Panc1 (cell line): ENCODE data around the gene UBFD1. TPM values are rescaled to one million over a fixed set of nuclear protein-coding genes. Genes with fewer than 3 reads are reported as not detected.

ENCODE experiments used
- ATAC-seq: fragments of 200-7000 bp; cut with Tn5 transposase; 2 replicates; pipeline ENCODE4 v1.9.1; 2020; ENCODE audit warnings: mild to moderate bottlenecking, moderate library complexity
- BruUV-seq: library from RNA; stranded (reverse); fragments of 400-500 nt; replicated peaks from 2 replicates; lab custom pipeline; 2021; lab: Mats Ljungman, UMichigan
- CTCF ChIA-PET: fragments of 300-600 bp; sonication (Branson Sonifier 250); formaldehyde crosslinking; loops from one replicate; lab custom pipeline; 2022; ENCODE audit warnings: antibody characterized with exemption; lab: Charles Lee
- POLR2A ChIA-PET: fragments of 300-600 bp; sonication (Branson Sonifier 250); formaldehyde crosslinking; loops from one replicate; lab custom pipeline; 2022; ENCODE audit warnings: antibody characterized with exemption; lab: Charles Lee
- DNase-seq: peaks from one replicate; pipeline ENCODE4 v3.0.0-alpha.2; 2010; ENCODE audit warnings: low read depth, low spot score
- H3K27ac ChIP-seq: 2 replicates; pipeline ENCODE4 v1.5.1; 2011; ENCODE audit warnings: mild to moderate bottlenecking, low read length, inconsistent platforms
- H3K27me3 ChIP-seq: fragments of 200-500 bp; sonication (Bioruptor generic); 2 replicates; pipeline ENCODE4 v1.6.0; 2014; ENCODE audit warnings: low read length, inconsistent platforms; ENCODE audit not compliant: control insufficient read depth, insufficient read depth
- H3K36me3 ChIP-seq: fragments of 200-500 bp; sonication (Bioruptor generic); 2 replicates; pipeline ENCODE4 v1.5.1; 2014; ENCODE audit warnings: inconsistent platforms, mild to moderate bottlenecking, low read length, moderate library complexity; ENCODE audit not compliant: control insufficient read depth, insufficient read depth
- H3K4me1 ChIP-seq: 2 replicates; pipeline ENCODE4 v1.5.1; 2011; ENCODE audit warnings: inconsistent platforms, mild to moderate bottlenecking, low read length, moderate library complexity; ENCODE audit not compliant: control insufficient read depth, insufficient read depth
- H3K4me3 ChIP-seq, 2 experiments: 2 replicates each; pipeline ENCODE4 v1.5.1; 2011 to 2012; ENCODE audit warnings: low read depth in 2 of 2, low read length in 2 of 2, mild to moderate bottlenecking in 2 of 2, inconsistent platforms in 1 of 2, moderate library complexity in 1 of 2
- H3K9me3 ChIP-seq: fragments of 200-500 bp; sonication (Bioruptor generic); 2 replicates; pipeline ENCODE4 v1.5.1; 2014; ENCODE audit warnings: low read depth, mild to moderate bottlenecking, inconsistent platforms, low read length, moderate library complexity; ENCODE audit not compliant: control insufficient read depth, insufficient read depth
- POLR2AphosphoS5 ChIP-seq: IDR thresholded peaks from 2 replicates; pipeline ENCODE4 v1.6.1; 2012; ENCODE audit warnings: mild to moderate bottlenecking, low read depth, low read length, moderate library complexity
- SIN3A ChIP-seq: IDR thresholded peaks from 2 replicates; pipeline ENCODE4 v1.6.1; 2012; ENCODE audit warnings: low read depth, mild to moderate bottlenecking, low read length, moderate library complexity, borderline replicate concordance; ENCODE audit not compliant: insufficient read depth
- TCF7L2 ChIP-seq: IDR thresholded peaks from 2 replicates; pipeline ENCODE4 v1.6.1; 2011; ENCODE audit warnings: mild to moderate bottlenecking, low read depth, low read length, inconsistent platforms
- in situ Hi-C: cut with HindIII; loops from 2 replicates; pipeline ENCODE4 v1.10.0; 2016; ENCODE audit warnings: low sequenced_read_pairs, low pct_unique_long_range_greater_than_20kb
- intact Hi-C: fragments of 100-400 bp; cut with micrococcal nuclease; formaldehyde crosslinking; loops from one replicate; pipeline ENCODE4 v1.10.0; 2022; ENCODE audit not compliant: unreplicated experiment
- total RNA-seq: library from RNA; stranded (reverse); gene quantifications from one replicate; pipeline ENCODE4 v1.2.1, GENCODE V29; 2021; ENCODE audit not compliant: unreplicated experiment
- TF ChIP-seq, protein P1 (sequence below): fragments of 450-650 bp; IDR thresholded peaks from 2 replicates; pipeline ENCODE4 v1.5.1; 2017; ENCODE audit warnings: mild to moderate bottlenecking
- TF ChIP-seq, protein P2 (sequence below), 2 experiments: IDR thresholded peaks; 2 replicates each; pipeline ENCODE4 v1.6.1; 2011 to 2012; ENCODE audit warnings: low read depth in 2 of 2, control low read depth in 1 of 2, low read length in 1 of 2, mild to moderate bottlenecking in 1 of 2, moderate library complexity in 1 of 2; ENCODE audit not compliant: insufficient read depth in 1 of 2

UBFD1 gene
- total RNA-seq, 1 experiment from 2014 or later: 102 TPM

DNA sequence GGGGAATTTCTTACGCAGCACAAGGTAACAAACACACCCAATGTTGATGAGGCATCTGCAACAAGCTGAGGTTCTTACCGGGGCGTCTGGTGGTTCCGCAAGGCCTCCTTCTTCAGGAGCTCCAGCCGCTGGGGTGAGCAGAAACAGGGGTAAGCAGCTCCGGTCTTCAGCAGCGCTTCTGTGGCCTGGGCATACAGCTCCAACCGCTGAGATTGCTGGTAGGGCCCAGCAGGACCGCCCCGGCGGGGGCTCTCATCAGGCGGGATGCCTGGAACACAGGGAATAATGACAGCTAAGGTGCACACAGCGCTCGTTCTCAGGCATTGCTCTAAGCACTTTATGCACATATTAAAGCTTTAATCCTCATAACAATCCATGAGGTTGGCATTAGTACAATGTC is 13.1 kb upstream of the UBFD1 start:
- Histone ChIP-seq H3K27ac (no peak overlapping the region), H3K4me3 (no peak overlapping the region), H3K27me3 (no peaks in the 10 kb centered on the region), H3K36me3 (peaks cover 19% of the 10 kb centered on the region), H3K9me3 (no peaks in the 10 kb centered on the region), H3K4me1 (no peaks in the 10 kb centered on the region)
- intact Hi-C loops (no loop called here), in situ Hi-C loops (no loop called here)
- ATAC-seq: no peak
- DNase-seq: no peak
- no peak for TF ChIP-seq POLR2AphosphoS5
- TF ChIP-seq SIN3A: no peak
- TF ChIP-seq TCF7L2: no peak
- TF ChIP-seq, protein P1, sequence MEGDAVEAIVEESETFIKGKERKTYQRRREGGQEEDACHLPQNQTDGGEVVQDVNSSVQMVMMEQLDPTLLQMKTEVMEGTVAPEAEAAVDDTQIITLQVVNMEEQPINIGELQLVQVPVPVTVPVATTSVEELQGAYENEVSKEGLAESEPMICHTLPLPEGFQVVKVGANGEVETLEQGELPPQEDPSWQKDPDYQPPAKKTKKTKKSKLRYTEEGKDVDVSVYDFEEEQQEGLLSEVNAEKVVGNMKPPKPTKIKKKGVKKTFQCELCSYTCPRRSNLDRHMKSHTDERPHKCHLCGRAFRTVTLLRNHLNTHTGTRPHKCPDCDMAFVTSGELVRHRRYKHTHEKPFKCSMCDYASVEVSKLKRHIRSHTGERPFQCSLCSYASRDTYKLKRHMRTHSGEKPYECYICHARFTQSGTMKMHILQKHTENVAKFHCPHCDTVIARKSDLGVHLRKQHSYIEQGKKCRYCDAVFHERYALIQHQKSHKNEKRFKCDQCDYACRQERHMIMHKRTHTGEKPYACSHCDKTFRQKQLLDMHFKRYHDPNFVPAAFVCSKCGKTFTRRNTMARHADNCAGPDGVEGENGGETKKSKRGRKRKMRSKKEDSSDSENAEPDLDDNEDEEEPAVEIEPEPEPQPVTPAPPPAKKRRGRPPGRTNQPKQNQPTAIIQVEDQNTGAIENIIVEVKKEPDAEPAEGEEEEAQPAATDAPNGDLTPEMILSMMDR: no peak
- TF ChIP-seq, protein P2, sequence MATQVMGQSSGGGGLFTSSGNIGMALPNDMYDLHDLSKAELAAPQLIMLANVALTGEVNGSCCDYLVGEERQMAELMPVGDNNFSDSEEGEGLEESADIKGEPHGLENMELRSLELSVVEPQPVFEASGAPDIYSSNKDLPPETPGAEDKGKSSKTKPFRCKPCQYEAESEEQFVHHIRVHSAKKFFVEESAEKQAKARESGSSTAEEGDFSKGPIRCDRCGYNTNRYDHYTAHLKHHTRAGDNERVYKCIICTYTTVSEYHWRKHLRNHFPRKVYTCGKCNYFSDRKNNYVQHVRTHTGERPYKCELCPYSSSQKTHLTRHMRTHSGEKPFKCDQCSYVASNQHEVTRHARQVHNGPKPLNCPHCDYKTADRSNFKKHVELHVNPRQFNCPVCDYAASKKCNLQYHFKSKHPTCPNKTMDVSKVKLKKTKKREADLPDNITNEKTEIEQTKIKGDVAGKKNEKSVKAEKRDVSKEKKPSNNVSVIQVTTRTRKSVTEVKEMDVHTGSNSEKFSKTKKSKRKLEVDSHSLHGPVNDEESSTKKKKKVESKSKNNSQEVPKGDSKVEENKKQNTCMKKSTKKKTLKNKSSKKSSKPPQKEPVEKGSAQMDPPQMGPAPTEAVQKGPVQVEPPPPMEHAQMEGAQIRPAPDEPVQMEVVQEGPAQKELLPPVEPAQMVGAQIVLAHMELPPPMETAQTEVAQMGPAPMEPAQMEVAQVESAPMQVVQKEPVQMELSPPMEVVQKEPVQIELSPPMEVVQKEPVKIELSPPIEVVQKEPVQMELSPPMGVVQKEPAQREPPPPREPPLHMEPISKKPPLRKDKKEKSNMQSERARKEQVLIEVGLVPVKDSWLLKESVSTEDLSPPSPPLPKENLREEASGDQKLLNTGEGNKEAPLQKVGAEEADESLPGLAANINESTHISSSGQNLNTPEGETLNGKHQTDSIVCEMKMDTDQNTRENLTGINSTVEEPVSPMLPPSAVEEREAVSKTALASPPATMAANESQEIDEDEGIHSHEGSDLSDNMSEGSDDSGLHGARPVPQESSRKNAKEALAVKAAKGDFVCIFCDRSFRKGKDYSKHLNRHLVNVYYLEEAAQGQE (IDR thresholded peaks at IDR 0.05; ENCODE audit: insufficient read depth in 1 of 2, low read depth in 2 of 2, low read length in 1 of 2): no peak
- BruUV-seq: no TSS peak
- CTCF ChIA-PET: no interaction called here
- POLR2A ChIA-PET: no interaction called here

GRCh38 chr16:23549938-23550337 is 7.6 kb upstream of the UBFD1 start:
- H3K4me3 ChIP-seq: no peak overlapping the region
- no peak overlapping the region for H3K27ac ChIP-seq
- DNase-seq (no peak), ATAC-seq (no peak)
- intact Hi-C loops: no loop called here
- no peaks in the 10 kb centered on the region for H3K4me1 ChIP-seq
- TF ChIP-seq SIN3A (no peak), TCF7L2 (no peak), POLR2AphosphoS5 (no peak)
- TF ChIP-seq, protein P1: no peak
- TF ChIP-seq, protein P2 (IDR thresholded peaks at IDR 0.05; ENCODE audit: insufficient read depth in 1 of 2, low read depth in 2 of 2, low read length in 1 of 2): no peak
- ChIA-PET POLR2A (no interaction called here), CTCF (no interaction called here)
- in situ Hi-C loops: no loop called here
- no peaks in the 10 kb centered on the region for H3K27me3 ChIP-seq
- BruUV-seq: no TSS peak
- H3K9me3 ChIP-seq: no peaks in the 10 kb centered on the region
- peaks cover 17% of the 10 kb centered on the region for H3K36me3 ChIP-seq
